Neuronal stem cell (in vitro differentiated cells): Measurements from ENCODE around the gene PDE11A.

ENCODE experiments used
- DNase-seq: peaks from one replicate; pipeline ENCODE4 v3.0.0-alpha.2; 2013; ENCODE audit warnings: low spot score
- H2AFZ ChIP-seq: one replicate; pipeline ENCODE4 v1.6.1; 2013; ENCODE audit warnings: mild to moderate bottlenecking, low read length, inconsistent platforms
- H2AK5ac ChIP-seq: 2 replicates; pipeline ENCODE4 v1.6.1; 2013; ENCODE audit warnings: low read depth, mild to moderate bottlenecking, inconsistent platforms, low read length, moderate library complexity, mixed read lengths
- H2BK120ac ChIP-seq: 2 replicates; pipeline ENCODE4 v1.6.1; 2013; ENCODE audit warnings: low read depth, mild to moderate bottlenecking, inconsistent platforms, low read length, moderate library complexity, mixed read lengths
- H2BK12ac ChIP-seq: one replicate; pipeline ENCODE4 v1.6.1; 2013; ENCODE audit warnings: low read length, inconsistent platforms
- H2BK15ac ChIP-seq: 2 replicates; pipeline ENCODE4 v1.6.1; 2013; ENCODE audit warnings: mild to moderate bottlenecking, low read length, inconsistent platforms, mixed read lengths
- H2BK5ac ChIP-seq: one replicate; pipeline ENCODE4 v1.6.1; 2013; ENCODE audit warnings: inconsistent platforms, mild to moderate bottlenecking, low read length, moderate library complexity
- H3K14ac ChIP-seq: one replicate; pipeline ENCODE4 v1.6.1; 2013; ENCODE audit warnings: low read length, inconsistent platforms
- H3K18ac ChIP-seq: 2 replicates; pipeline ENCODE4 v1.6.1; 2013; ENCODE audit warnings: low read length, inconsistent platforms
- H3K23ac ChIP-seq: 2 replicates; pipeline ENCODE4 v1.6.1; 2013; ENCODE audit warnings: low read depth, mild to moderate bottlenecking, mixed read lengths, low read length, inconsistent platforms; ENCODE audit not compliant: poor library complexity
- H3K27ac ChIP-seq: replicated peaks from 3 replicates; pipeline ENCODE4 v1.5.1; 2013; ENCODE audit warnings: low read length, inconsistent platforms
- H3K27me3 ChIP-seq, 3 experiments: 2 replicates each; pipeline ENCODE4 v1.6.1; 2013; ENCODE audit warnings: low read length in 3 of 3, mild to moderate bottlenecking in 2 of 3, inconsistent platforms in 1 of 3, low read depth in 1 of 3, mixed read lengths in 1 of 3, moderate library complexity in 1 of 3; ENCODE audit not compliant: control insufficient read depth in 3 of 3, insufficient read depth in 3 of 3
- H3K36me3 ChIP-seq, 2 donors: replicated peaks in 1 of 2; 2 replicates each; pipeline ENCODE4 v1.6.1; 2013; ENCODE audit warnings: low read length in 2 of 2; ENCODE audit not compliant: control insufficient read depth in 2 of 2, insufficient read depth in 2 of 2
- H3K4ac ChIP-seq: 2 replicates; pipeline ENCODE4 v1.6.1; 2013; ENCODE audit warnings: inconsistent platforms, mild to moderate bottlenecking, low read length, moderate library complexity
- H3K4me1 ChIP-seq, 2 donors: 1 replicate in 1 of 2; 2 replicates in 1 of 2; pipeline ENCODE4 v1.6.1; 2013; ENCODE audit warnings: low read length in 2 of 2, low read depth in 1 of 2; ENCODE audit not compliant: control insufficient read depth in 2 of 2, insufficient read depth in 1 of 2
- H3K4me2 ChIP-seq: one replicate; pipeline ENCODE4 v1.6.1; 2013; ENCODE audit warnings: mild to moderate bottlenecking, low read length, inconsistent platforms; ENCODE audit not compliant: insufficient read depth, poor library complexity, severe bottlenecking
- H3K4me3 ChIP-seq, 2 donors: 2 replicates each; pipeline ENCODE4 v1.5.1; 2013; ENCODE audit warnings: low read length in 2 of 2, mild to moderate bottlenecking in 2 of 2, inconsistent platforms in 1 of 2, moderate library complexity in 1 of 2
- H3K79me1 ChIP-seq: one replicate; pipeline ENCODE4 v1.6.1; 2013; ENCODE audit warnings: low read depth, mild to moderate bottlenecking, inconsistent platforms, low read length, moderate library complexity
- H3K9ac ChIP-seq: one replicate; pipeline ENCODE4 v1.6.1; 2013; ENCODE audit warnings: mild to moderate bottlenecking, low read depth, low read length, inconsistent platforms; ENCODE audit not compliant: poor library complexity
- H3K9me3 ChIP-seq, 2 donors: replicated peaks in 1 of 2; 2 replicates each; pipeline versions ENCODE3 to v1.6.1; 2013; ENCODE audit warnings: low read length in 2 of 2, mild to moderate bottlenecking in 2 of 2, inconsistent platforms in 1 of 2, low read depth in 1 of 2, mixed read lengths in 1 of 2, moderate library complexity in 1 of 2; ENCODE audit not compliant: control insufficient read depth in 2 of 2, insufficient read depth in 1 of 2
- H4K8ac ChIP-seq: one replicate; pipeline ENCODE4 v1.6.1; 2013; ENCODE audit warnings: low read depth, mild to moderate bottlenecking, inconsistent platforms, low read length, moderate library complexity
- H4K91ac ChIP-seq: one replicate; pipeline ENCODE4 v1.6.1; 2013; ENCODE audit warnings: low read length, low read depth, mild to moderate bottlenecking, inconsistent platforms; ENCODE audit not compliant: poor library complexity
- WGBS, 2 donors: extraction: QIAGEN DNeasy Blood & Tissue Kit; methylation state at CpG; one replicate each; pipeline ENCODE4 v1.1.7; 2013; ENCODE audit warnings: missing lambda C conversion rate in 2 of 2, mixed read lengths in 1 of 2; ENCODE audit not compliant: insufficient read length in 2 of 2, insufficient replicate concordance in 1 of 2; ENCODE audit errors: extremely low coverage in 2 of 2; 5-methylcytosine and 5-hydroxymethylcytosine counted together

Gene PDE11A

DNA sequence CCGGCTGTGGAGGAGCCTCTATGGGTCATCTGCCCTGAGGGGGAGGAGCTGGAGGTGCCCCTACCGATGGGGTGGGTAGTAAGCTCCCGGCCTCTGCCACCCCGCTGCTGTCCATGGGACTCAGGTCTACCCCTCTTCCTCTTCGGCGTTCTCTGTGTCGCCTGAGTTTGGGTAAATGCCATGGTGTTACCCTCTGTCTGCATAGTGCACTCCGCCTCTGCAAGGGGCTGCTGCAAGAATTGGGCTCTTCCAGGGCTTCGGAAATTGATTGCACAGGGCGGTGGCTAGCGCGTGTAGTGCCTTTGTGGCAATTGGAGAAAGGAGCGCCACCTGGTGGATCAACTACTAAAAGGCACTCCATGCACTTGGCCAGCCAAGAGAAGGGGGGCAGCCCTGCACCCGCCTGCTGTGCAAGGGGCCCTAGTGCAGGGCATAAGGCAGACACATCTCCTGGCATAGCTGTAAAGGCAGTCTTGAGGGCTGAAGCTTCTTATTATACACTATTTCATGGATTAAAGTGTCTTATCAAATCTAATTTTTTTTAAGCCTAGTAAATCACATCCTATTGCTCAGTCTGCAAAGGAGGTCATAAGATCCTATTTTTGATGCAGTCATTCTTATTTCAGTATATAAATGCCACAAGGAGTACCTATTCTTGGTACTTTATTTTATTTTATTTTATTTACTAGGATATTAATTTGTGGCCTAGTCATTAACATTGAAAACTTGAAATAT lies 308.9 kb downstream of the PDE11A start:
- peak overlapping the region; percentile 38 for H3K4me2 ChIP-seq
- no peak overlapping the region for H4K91ac ChIP-seq
- no peak overlapping the region for H2BK5ac ChIP-seq
- no peak overlapping the region for H3K4ac ChIP-seq
- no CpG with 5 or more reads among the region's 14 CpGs for WGBS, 2 donors
- no peak overlapping the region for H3K9ac ChIP-seq
- no peak overlapping the region for H2AK5ac ChIP-seq
- H4K8ac ChIP-seq: no peak overlapping the region
- H2BK15ac ChIP-seq: no peak overlapping the region
- no peaks in the 10 kb centered on the region for H3K9me3 ChIP-seq
- H3K14ac ChIP-seq: no peak overlapping the region
- H3K79me1 ChIP-seq: no peaks in the 10 kb centered on the region
- H3K18ac ChIP-seq: peak overlapping the region; percentile 31
- peaks cover 0 to 3% (median 0%) of the 10 kb centered on the region in 3 experiments for H3K27me3 ChIP-seq
- H2BK120ac ChIP-seq: no peak overlapping the region
- no peaks in the 10 kb centered on the region for H3K36me3 ChIP-seq
- peaks cover 3 to 5% of the 10 kb centered on the region in 2 donors for H3K4me1 ChIP-seq
- peak overlapping the region in 1 of 2 donors; percentile 1 for H3K4me3 ChIP-seq
- no peak overlapping the region for H3K27ac ChIP-seq
- peak overlapping the region; percentile 86 for H2AFZ ChIP-seq
- no peak overlapping the region for H2BK12ac ChIP-seq
- H3K23ac ChIP-seq: no peak overlapping the region
- DNase-seq: peak; percentile 77

- no peak overlapping the region for H3K4me3 ChIP-seq
- no peak overlapping the region for H4K91ac ChIP-seq
- H3K14ac ChIP-seq: no peak overlapping the region
- no peak overlapping the region for H2BK120ac ChIP-seq
- H3K36me3 ChIP-seq: no peaks in the 10 kb centered on the region
- H3K9me3 ChIP-seq: no peaks in the 10 kb centered on the region
- no peak overlapping the region for H3K23ac ChIP-seq
- H3K27ac ChIP-seq: no peak overlapping the region
- no peak overlapping the region for H2AK5ac ChIP-seq
- no peak overlapping the region for H3K18ac ChIP-seq
- no peaks in the 10 kb centered on the region for H3K79me1 ChIP-seq
- peaks cover 0 to 5% (median 0%) of the 10 kb centered on the region in 3 experiments for H3K27me3 ChIP-seq
- H2BK5ac ChIP-seq: no peak overlapping the region
- H4K8ac ChIP-seq: no peak overlapping the region
- no peak overlapping the region for H3K4me2 ChIP-seq
- WGBS, 2 donors: no CpG with 5 or more reads among the region's 3 CpGs
- no peak overlapping the region for H3K9ac ChIP-seq
- no peak overlapping the region for H2BK12ac ChIP-seq
- H3K4me1 ChIP-seq: peaks cover 8 to 12% of the 10 kb centered on the region in 2 donors
- DNase-seq: no peak
- peak overlapping the region; percentile 81 for H2AFZ ChIP-seq
- H2BK15ac ChIP-seq: no peak overlapping the region
- H3K4ac ChIP-seq: no peak overlapping the region
Measured at GRCh38 chr2:177759443-177759842, 313.1 kb downstream of the PDE11A start.

DNA sequence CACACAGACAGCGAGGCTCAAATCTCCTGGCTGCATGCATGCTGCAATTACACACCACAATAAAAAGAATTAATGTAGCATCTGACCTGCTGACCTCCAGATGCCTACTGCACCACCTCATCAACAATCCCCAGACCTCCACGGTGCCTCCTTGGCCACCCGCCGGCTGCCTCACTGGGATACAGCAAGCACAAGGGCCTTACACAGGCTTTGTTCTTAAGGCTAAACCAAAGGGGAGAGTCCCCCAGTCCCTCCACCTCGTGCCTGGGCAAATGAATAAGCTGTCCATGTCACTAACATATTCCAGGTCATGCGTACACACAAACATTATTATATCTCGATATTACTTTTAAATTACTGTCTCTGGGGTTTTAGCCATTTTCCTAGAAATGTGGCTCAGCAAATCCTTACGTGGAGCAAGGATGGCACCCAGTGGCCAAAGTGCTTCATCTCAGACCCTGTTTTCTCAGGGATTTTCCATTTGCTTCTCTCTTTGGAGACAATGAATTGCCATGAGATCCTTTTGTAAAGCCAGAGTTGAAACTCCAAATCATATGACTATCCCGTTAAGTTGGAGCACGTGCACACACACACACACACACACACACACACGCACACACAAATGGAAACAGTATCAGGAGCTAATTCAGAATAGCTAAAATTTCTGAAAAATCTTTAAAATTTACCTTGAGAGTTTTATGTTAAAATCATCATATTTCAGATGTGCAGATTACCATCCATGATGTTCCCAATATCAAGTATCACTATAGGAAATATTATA lies 313.8 kb downstream of the PDE11A start:
- H4K91ac ChIP-seq: no peak overlapping the region
- H2BK120ac ChIP-seq: no peak overlapping the region
- H3K14ac ChIP-seq: no peak overlapping the region
- H3K23ac ChIP-seq: no peak overlapping the region
- no peak overlapping the region for H2AK5ac ChIP-seq
- H3K4me1 ChIP-seq: peaks cover 11 to 19% of the 10 kb centered on the region in 2 donors
- H2BK5ac ChIP-seq: no peak overlapping the region
- H3K9me3 ChIP-seq: no peaks in the 10 kb centered on the region
- WGBS, 2 donors: no CpG with 5 or more reads among the region's 11 CpGs
- H3K18ac ChIP-seq: no peak overlapping the region
- peak overlapping the region; percentile 23 for H3K27ac ChIP-seq
- peak; percentile 64 for DNase-seq
- no peak overlapping the region for H3K9ac ChIP-seq
- H2BK12ac ChIP-seq: no peak overlapping the region
- peak overlapping the region; percentile 28 for H3K4me2 ChIP-seq
- no peak overlapping the region for H4K8ac ChIP-seq
- no peak overlapping the region for H2BK15ac ChIP-seq
- no peaks in the 10 kb centered on the region for H3K36me3 ChIP-seq
- no peaks in the 10 kb centered on the region for H3K79me1 ChIP-seq
- H3K4ac ChIP-seq: no peak overlapping the region
- H3K4me3 ChIP-seq: peak overlapping the region in 1 of 2 donors; percentile 25
- H3K27me3 ChIP-seq: peaks cover 0 to 5% (median 0%) of the 10 kb centered on the region in 3 experiments
- H2AFZ ChIP-seq: peak overlapping the region; percentile 81

DNA sequence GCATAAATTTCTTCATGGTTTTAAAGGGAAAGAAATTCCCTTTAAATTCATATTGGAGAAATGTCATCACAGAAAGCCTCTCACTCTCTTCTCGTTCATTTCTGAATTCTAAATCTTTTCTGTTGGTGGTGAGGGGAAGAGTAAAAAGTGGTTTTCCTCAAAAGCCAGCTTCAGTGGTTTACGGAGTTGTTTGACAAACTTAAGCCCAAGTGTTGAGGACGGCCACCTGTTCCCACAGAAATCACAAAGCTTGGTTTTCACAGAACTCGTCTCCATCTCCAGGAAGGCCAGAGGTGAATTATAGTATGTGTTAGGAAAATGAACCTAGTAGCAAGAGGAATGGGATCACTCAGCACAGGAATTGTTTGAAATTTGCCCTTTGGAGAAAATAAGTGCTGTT lies 316.2 kb downstream of the PDE11A start:
- no peak overlapping the region for H3K4me3 ChIP-seq
- H2AFZ ChIP-seq: no peak overlapping the region
- H4K91ac ChIP-seq: no peak overlapping the region
- no peaks in the 10 kb centered on the region for H3K36me3 ChIP-seq
- no peak for DNase-seq
- H3K9ac ChIP-seq: no peak overlapping the region
- no peak overlapping the region for H2BK15ac ChIP-seq
- H3K4me1 ChIP-seq: peaks cover 9 to 21% of the 10 kb centered on the region in 2 donors
- no peaks in the 10 kb centered on the region for H3K79me1 ChIP-seq
- H2BK12ac ChIP-seq: no peak overlapping the region
- no peak overlapping the region for H2BK120ac ChIP-seq
- H3K27me3 ChIP-seq: peaks cover 0 to 5% (median 0%) of the 10 kb centered on the region in 3 experiments
- no peak overlapping the region for H2AK5ac ChIP-seq
- no peak overlapping the region for H3K14ac ChIP-seq
- H3K9me3 ChIP-seq: no peaks in the 10 kb centered on the region
- H2BK5ac ChIP-seq: no peak overlapping the region
- H3K4ac ChIP-seq: no peak overlapping the region
- no peak overlapping the region for H4K8ac ChIP-seq
- H3K23ac ChIP-seq: no peak overlapping the region
- H3K27ac ChIP-seq: no peak overlapping the region
- no peak overlapping the region for H3K18ac ChIP-seq
- H3K4me2 ChIP-seq: no peak overlapping the region
- WGBS, 2 donors: no CpG with 5 or more reads among the region's 4 CpGs
